Lower lobe of right lung (tissue), 2 donors: ENCODE data around the gene OR11A1. TPM values are rescaled to one million over a fixed set of nuclear protein-coding genes. Genes with fewer than 3 reads are reported as not detected.
"Not testable (repeated sequence)": the region's sequence is repeated elsewhere in the genome, so short reads cannot be mapped to it uniquely, and the experiment has no call there.

Source experiments
- ATAC-seq, 2 donors: fragments of 200-7000 bp; cut with Tn5 transposase; one replicate each; pipeline ENCODE4 v1.9.1; 2020 to 2022; ENCODE audit warnings: mild to moderate bottlenecking in 2 of 2, moderate library complexity in 2 of 2
- DNase-seq: peaks from one replicate; pipeline ENCODE4 v3.0.0-alpha.2; 2020
- H3K27ac ChIP-seq: fragments of 200-600 bp; one replicate; pipeline ENCODE4 v1.8.0; 2022
- H3K27me3 ChIP-seq: fragments of 200-600 bp; one replicate; pipeline ENCODE4 v1.8.0; 2022; ENCODE audit warnings: low read depth
- H3K36me3 ChIP-seq: fragments of 200-600 bp; one replicate; pipeline ENCODE4 v1.8.0; 2022; ENCODE audit warnings: mild to moderate bottlenecking
- H3K4me1 ChIP-seq: fragments of 200-600 bp; one replicate; pipeline ENCODE4 v1.8.0; 2022
- H3K4me3 ChIP-seq: fragments of 200-600 bp; one replicate; pipeline ENCODE4 v1.8.0; 2022; ENCODE audit warnings: mild to moderate bottlenecking
- H3K9me3 ChIP-seq: fragments of 200-600 bp; one replicate; pipeline ENCODE4 v1.8.0; 2022
- intact Hi-C: fragments of 100-400 bp; cut with DNase I; formaldehyde crosslinking; loops from one replicate; pipeline ENCODE4 v1.11.0; 2022
- total RNA-seq: library from RNA; stranded (reverse); fragmentation: NEBNext Ultra II Directional; extraction: Animal tissue kit (Norgen Biotek cat#: 25700); gene quantifications from one replicate; pipeline ENCODE4 v1.2.1, GENCODE V29; 2021
- TF ChIP-seq, protein P1 (sequence below): fragments of 200-600 bp; IDR thresholded peaks from one replicate; pipeline ENCODE4 v1.8.0; 2022; ENCODE audit warnings: antibody characterized with exemption, mild to moderate bottlenecking
- donor health status: DM: no; HTN: yes; CAD: no; lungs with severe emphysema.

The OR11A1 gene
- total RNA-seq, 1 donor from 2014 or later, result not detected

DNA sequence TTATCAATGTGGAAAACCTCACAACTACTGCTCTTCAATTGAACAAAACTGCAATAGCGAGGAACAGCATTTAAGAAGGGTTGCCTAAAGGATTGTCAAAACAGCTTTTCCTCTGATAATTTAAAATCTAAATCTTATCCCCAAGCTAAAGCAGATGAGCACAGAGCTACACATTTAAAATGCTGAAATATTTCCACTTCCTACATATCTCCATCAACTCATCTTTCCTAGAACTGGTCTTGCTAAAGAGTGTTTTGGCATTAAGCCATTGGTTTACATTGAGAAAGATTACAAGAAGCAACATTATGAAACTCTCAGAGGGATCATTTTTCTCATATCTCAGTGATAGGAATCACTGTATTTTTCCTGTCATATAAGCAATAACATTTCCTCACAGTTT is 14.2 kb downstream of the OR11A1 start:
- no peak overlapping the region for H3K4me3 ChIP-seq
- H3K27me3 ChIP-seq, result peaks cover 5% of the 10 kb centered on the region
- no peak overlapping the region for H3K27ac ChIP-seq
- no peak for ATAC-seq
- intact Hi-C loops, result no loop called here
- no peaks in the 10 kb centered on the region for H3K36me3 ChIP-seq
- no peaks in the 10 kb centered on the region for H3K4me1 ChIP-seq
- TF ChIP-seq, protein P1, sequence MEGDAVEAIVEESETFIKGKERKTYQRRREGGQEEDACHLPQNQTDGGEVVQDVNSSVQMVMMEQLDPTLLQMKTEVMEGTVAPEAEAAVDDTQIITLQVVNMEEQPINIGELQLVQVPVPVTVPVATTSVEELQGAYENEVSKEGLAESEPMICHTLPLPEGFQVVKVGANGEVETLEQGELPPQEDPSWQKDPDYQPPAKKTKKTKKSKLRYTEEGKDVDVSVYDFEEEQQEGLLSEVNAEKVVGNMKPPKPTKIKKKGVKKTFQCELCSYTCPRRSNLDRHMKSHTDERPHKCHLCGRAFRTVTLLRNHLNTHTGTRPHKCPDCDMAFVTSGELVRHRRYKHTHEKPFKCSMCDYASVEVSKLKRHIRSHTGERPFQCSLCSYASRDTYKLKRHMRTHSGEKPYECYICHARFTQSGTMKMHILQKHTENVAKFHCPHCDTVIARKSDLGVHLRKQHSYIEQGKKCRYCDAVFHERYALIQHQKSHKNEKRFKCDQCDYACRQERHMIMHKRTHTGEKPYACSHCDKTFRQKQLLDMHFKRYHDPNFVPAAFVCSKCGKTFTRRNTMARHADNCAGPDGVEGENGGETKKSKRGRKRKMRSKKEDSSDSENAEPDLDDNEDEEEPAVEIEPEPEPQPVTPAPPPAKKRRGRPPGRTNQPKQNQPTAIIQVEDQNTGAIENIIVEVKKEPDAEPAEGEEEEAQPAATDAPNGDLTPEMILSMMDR, result no peak
- H3K9me3 ChIP-seq, result no peaks in the 10 kb centered on the region
- no peak for DNase-seq

DNA sequence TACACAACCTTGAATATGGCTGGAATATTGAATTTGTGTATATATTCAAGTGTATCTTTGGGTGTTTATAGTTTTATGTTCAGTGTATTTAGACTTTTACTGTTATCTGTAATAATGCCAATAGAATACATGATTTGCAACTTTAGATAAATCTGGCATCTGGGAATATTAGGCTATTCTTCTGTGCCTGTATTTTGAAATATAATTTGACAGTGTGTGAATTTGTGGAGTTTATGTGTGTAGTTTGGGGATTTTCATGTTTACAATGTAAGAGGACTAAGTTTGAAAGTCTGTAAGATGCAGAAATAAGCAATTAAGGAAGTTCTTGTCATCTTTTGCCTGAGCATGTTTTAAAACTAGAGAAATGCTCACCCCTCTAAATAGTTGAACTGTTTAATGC is 17.9 kb downstream of the OR11A1 start, which contains the start of gene OR10C1:
OR10C1 (plus strand) TSS at position 301 of the 400 bp plus-strand sequence. CDS start 710 bp downstream, outside the sequence.
- intact Hi-C loops, result no loop called here
- no peak within 1 kb of the TSS for H3K4me3 ChIP-seq
- DNase-seq, result no peak
- no peaks in the 10 kb centered on the region for H3K36me3 ChIP-seq
- H3K27ac ChIP-seq, result no peak within 1 kb of the TSS
- peaks cover 5% of the 10 kb centered on the region for H3K27me3 ChIP-seq
- ATAC-seq, result no peak
- no peaks in the 10 kb centered on the region for H3K9me3 ChIP-seq
- H3K4me1 ChIP-seq, result no peaks in the 10 kb centered on the region
- TF ChIP-seq, protein P1, result no peak

DNA sequence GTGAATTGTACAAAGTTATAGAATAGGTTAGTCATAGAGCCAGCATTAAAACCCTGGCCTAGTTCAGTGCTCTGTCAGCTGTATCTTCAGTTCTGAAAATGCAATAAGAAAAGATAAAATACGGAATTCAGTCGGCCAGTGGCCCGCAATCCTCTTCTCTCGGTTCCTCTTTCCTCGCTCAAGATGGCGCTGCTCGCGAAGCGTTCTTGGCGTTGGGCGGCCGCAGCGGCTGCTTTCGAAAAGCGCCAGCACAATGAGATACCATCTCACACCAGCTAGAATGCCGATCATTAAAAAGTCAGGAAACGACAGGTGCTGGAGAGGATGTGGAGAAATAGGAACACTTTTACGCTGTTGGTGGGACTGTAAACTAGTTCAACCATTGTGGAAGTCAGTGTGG is 20.1 kb downstream of the OR11A1 start:
- not testable (repeated sequence) for H3K27me3 ChIP-seq

DNA sequence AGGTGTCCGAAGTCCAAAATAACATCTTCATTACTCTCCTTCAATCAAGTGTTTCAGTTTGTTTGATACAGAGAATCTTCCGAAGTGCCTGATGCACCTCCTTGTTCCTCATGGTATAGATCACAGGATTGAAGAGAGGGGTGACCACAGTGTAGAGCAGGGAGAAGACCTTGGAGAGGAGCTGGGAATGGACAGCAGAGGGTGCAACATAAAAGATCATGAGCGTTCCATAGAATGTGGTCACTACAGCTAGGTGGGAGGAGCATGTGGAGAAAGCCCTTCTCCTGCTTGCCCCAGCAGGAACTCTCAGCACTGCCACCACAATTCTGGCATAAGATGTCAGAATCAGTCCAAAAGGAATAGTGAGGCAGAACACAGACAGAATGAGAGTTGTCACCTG is 30.2 kb downstream of the OR11A1 start:
- Histone ChIP-seq H3K27me3 (no peaks in the 10 kb centered on the region), H3K4me3 (no peak overlapping the region), H3K9me3 (no peaks in the 10 kb centered on the region), H3K4me1 (no peaks in the 10 kb centered on the region), H3K27ac (no peak overlapping the region), H3K36me3 (no peaks in the 10 kb centered on the region)
- intact Hi-C loops, result no loop called here
- TF ChIP-seq, protein P1, result no peak
- no peak for DNase-seq
- ATAC-seq, result no peak

More for the DNA sequence above, 20.1 kb downstream of the OR11A1 start:
- H3K36me3 ChIP-seq, H3K9me3 ChIP-seq, H3K4me3 ChIP-seq, DNase-seq, intact Hi-C loops, H3K27ac ChIP-seq, ATAC-seq, H3K4me1 ChIP-seq: not testable (repeated sequence)

DNA sequence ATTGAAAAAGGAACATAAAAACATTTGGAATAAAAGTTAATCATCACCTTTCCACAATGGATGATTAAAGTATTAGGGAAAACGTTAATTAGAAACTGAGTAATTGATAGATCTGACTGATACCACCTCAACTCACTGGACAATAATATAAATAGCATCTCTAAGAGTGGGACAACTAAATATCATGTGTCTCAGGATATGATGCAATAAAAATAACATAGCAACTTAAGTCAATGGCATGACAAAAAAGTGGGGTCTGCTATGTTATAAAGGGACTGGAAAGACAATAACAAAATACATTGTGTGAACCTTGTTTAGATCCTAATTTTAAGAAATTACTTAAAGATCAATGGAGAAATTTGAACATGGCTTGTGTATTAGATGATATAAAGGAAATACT is 31.8 kb downstream of the OR11A1 start:
- Histone ChIP-seq H3K4me1 (no peaks in the 10 kb centered on the region), H3K27me3 (no peaks in the 10 kb centered on the region), H3K4me3 (no peak overlapping the region), H3K27ac (no peak overlapping the region), H3K36me3 (no peaks in the 10 kb centered on the region), H3K9me3 (no peaks in the 10 kb centered on the region)
- TF ChIP-seq, protein P1, result no peak
- ATAC-seq, result no peak
- no peak for DNase-seq
- intact Hi-C loops, result no loop called here

DNA sequence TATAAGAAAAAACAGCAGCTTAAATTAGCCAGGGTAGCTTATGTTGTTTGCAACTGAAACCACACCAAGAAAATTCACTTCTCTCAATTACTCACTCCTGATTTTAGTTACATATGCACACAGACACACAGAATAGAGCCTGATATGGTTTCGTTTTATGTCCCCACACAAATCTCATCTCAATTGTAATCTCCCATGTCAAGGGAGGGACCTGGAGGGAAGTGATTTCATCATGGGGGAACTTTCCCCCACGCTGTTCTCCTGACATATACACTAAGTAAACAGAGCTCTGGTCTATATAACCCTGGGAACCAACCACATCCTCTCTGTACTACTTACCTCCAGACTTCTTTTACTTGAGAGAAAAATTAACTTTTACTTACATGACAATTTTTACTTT is 32.3 kb downstream of the OR11A1 start:
- Histone ChIP-seq H3K4me1 (no peaks in the 10 kb centered on the region), H3K36me3 (no peaks in the 10 kb centered on the region), H3K9me3 (no peaks in the 10 kb centered on the region), H3K27me3 (no peaks in the 10 kb centered on the region), H3K4me3 (no peak overlapping the region), H3K27ac (no peak overlapping the region)
- intact Hi-C loops, result no loop called here
- TF ChIP-seq, protein P1, result no peak
- ATAC-seq, result no peak
- DNase-seq, result no peak
